Stimulated activated CD4-positive, alpha-beta T cell treated with anti-CD3 and anti-CD28 coated beads, Interleukin-12 subunit alpha, Interleukin-12 subunit beta, amount 100 ng/mL, for 24 hours (primary cell): ENCODE results near the gene ZNF575.

Experiments used
- DNase-seq, 2 experiments: peaks; one replicate each; pipeline ENCODE4 v3.0.0-alpha.2; 2020; ENCODE audit warnings: low read depth in 2 of 2

Gene ZNF575

DNA sequence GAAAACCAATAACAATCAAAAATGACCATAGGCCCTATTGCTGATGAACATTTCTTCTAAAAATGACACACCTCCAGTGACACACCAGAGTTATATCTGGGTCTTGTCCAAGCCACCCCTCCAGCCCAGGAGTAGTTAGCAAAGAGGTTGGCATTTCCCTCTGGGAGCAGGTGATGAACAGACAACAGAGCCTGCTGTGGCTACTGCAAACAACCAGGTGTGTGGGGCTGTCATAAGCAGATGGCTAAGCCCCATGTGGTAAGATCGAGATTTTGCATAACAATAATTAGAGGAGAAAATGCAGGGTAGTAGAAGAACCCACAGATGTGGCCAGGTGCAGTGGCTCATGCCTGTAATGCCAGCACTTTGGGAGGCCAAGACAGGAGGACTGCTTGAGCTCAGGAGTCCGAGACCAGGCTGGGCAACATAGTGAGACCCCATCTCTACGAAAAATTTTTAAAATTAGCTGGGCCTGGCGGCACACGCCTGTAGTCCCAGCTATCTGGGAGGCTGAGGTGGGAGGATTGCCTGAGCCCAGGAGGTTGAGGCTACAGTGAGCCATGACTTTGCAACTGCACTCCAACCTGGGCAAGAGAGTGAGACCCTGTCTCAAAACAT, 37.3 kb downstream of the ZNF575 start:
- DNase-seq, result no peak

DNA sequence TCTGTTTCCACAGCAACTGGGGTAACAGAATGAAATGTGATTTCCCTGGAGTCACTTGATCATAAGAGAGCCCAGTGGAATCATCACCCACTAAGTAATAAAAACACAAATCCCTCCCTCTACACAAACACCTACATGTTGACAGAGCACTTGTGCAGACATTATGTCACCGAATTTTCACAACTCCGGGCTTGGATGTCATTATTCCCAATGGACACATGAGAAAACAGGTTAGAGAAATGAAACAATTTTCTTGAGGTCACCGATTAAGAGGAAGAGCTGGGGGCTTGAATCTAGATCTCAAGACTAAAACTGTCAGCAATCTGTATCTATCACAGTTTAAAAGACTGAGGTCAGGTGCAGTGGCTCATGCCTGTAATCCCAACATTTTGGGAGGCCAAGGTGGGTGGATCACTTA, 39.2 kb downstream of the ZNF575 start:
- DNase-seq, result no peak

DNA sequence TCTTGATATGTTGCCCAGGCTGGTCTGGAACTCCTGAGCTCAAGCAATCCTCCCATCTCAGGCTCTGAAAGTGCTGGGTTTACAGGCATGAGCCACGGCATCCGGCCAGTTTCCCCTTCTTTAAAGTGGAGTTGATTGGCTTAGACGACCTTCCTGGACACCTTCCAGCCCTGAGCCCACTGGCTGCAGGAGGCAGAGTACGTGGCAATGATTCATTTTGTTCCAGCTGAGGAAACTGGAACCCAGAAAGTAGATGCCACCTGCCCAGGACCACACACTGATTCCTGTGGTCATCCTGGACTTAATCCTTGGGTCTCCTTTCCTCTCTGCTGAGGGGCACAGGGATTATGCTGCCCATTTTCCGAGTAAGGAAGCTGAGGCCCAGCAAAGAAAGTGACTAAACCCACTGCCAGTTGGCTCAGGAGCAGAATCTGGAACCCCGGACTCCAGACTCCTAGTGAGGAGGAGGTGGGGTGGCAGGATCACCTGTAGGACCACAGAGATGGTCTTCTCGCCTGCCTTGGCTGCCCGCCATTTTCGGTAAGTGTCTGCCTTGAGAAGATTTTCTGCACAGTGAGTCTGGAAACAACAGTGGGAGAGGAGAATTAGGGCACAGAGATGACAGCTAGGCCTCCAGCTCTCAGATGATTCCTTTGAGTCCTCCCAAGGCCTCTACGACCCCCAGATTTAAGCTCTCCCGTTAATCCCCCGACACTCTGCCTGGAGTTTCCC, 41.6 kb downstream of the ZNF575 start:
- DNase-seq, result no peak

DNA sequence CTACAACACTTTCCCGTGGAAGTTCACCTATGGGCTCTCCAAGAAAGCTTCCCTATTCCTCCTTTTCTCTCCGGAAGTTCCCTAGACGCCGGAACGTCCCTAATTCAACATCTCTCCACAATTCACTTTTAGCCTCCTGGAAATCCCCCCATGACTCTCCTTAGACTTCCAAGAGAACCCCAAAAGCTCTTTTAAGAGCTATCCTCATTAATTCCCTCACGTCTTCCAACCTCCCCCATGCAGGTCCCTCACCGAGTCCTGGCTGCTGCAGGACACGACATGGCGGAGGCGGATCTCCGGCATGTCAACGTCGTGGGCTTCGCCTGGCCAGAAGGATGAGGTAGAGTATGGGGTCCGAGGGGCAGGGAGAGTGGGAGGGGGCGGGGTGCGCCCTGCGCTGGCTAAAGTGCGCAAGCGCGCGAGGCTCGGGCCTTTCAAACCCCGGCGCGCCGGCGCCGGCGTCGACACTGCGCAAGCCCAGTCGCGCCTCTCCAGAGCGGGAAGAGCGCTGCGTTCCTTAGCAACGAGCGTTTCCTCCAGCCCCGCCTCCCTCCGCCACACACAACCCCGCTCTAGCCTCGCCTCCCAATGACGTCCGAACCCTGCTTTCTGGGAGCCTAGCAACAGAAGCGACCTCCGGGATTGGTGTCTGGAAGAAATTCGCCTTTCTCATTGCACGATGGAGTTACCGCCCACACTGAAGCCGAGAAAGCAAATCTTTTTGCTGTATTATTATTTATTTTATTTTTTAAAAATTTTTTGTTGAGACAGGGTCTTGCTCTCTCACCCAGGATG, 42.4 kb downstream of the ZNF575 start, which contains the start of the genes PINLYP and XRCC1:
PINLYP (plus strand) TSS at position 646 of the 795 bp plus-strand sequence. CDS start 1,391 bp downstream, outside the sequence.
XRCC1 (minus strand) TSS at position 372 of the 795 bp plus-strand sequence; CDS start at position 303, 69 bp downstream.
- DNase-seq, result peak; percentile 88 to 97

DNA sequence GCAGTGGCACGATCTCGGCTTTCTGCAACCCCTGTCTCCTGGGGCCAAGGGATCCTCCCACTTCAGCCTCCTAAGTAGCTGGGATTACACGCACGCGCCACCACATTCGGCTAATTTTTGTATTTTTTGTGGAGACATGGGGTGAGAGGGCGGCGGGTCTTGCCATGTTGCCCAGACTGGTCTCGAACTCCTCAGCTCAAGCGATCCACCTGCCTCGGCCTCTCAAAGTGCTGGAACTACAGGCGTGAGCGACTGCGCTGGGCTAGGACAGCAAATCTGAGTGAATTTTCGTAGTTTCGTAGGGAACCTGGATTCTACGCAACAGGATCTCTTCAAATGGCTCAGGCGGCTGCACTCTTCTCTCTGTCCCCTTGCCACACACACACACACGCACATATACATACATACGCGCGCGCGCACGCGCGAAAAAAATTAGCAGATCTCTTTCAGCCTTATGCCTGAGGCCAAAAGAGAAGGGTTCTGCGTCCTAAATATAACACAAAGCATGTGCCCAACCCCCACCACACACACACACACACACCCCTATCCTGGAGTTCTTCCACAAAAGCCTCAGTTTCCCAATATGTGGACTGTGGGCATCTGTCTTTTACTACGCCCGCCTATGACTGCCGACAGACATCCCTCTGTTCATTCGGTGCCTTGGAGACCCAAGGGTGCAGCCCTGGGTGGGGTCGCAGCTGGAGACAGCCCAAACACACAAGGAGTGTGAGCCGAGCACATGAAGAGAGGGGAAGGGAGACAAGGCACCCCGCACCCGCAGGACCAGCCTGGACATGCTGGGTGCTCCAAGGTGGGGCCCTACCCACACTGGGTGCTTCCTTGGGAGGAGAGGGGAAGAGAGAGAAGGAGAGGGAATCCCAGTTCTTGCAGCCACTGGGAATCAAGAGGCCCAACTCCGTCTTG, 43.2 kb downstream of the ZNF575 start:
- DNase-seq, result no peak

DNA sequence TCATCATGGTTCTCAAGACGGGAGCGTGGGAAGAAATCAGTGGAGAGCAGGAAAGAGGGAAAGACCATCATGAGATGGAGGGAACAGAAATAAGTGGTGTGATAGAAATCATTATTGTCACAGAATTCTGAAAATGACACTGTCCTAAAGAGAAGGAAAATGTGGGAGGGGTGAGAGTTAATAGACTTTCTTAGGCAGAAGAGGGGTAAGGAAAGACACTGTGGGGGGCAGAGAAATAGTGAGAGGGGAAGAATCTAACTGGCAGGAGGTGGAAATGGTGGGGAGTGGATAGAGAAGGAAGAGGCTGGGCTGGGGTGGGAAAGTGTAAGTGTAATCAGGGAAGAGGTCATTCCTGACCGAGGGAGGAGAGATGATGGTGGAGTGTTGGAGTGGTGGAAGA, 45.8 kb downstream of the ZNF575 start:
- no peak for DNase-seq

DNA sequence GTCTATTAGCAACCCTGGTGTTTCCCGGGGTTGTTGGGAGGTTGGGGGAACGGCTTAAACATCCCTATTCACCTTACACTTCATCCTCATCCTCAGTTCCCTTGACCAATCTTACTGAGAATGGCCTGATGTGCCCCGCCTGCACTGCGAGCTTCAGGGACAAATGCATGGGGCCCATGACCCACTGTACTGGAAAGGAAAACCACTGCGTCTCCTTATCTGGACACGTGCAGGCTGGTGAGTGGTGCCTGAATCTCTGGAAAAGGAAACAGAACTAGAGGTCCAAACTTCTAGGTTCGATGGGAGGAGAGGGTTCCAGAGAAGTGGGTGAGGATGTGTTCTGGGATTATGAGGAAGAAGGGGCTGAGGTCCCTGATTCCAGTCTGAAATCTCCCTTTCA, 48.5 kb downstream of the ZNF575 start:
- DNase-seq, result no peak

DNA sequence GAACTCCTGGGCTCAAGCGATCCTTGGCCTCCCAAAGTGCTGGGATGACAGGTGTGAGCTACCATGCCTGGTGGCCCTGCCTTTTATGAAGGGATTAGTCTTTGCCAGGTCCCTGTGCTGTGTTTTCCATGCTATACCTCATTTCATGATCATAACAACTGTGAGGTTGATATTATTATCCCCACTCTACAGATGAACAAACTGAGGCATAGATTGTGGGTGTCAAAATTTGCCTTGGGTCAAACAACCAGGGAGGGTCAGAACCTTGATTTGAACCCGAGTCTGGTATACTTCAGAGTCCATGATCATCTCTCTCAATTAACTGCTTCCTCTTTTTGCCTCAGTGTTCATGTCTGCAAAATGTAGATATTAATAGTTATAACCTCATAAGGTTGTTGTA, 49.5 kb downstream of the ZNF575 start:
- no peak for DNase-seq

DNA sequence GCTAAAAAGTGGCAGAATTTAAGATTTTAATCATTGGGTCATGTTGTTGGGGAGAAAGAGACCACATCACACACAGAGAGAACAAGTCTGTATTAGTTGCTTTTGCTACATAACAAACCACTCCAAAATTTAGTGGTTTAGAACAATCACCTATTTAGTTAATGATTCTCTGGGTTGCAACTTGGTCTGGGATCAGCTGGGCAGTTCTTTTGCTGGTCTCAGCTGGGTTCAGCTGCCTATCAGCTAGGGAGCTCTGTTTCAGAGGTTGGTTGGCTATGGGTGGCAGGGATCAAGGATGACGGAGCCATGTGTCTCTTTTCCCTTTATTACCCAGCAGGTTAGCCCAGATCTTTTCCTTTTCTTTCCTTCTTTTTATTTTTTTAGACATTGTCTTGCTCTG, 51.5 kb downstream of the ZNF575 start:
- DNase-seq, result no peak
